ENCODE measurements around the gene MMP3.

Gene MMP3

GRCh38 chr11:102793677-102794290, 49.6 kb downstream of the MMP3 start:
- no peak overlapping the region for H3K4me2 ChIP-seq (ENCODE audit: low read depth, low read length, poor library complexity, severe bottlenecking)
- no peak overlapping the region for H3K4me3 ChIP-seq (ENCODE audit: insufficient read depth, low read length, poor library complexity, severe bottlenecking)
- no peak overlapping the region for H2AFZ ChIP-seq (ENCODE audit: low read depth, low read length, severe bottlenecking)

GRCh38 chr11:102792604-102793003, 50.8 kb downstream of the MMP3 start:
- H3K27ac ChIP-seq (ENCODE audit: low read depth, low read length): no peak overlapping the region
- no peaks in the 10 kb centered on the region for H4K20me1 ChIP-seq (ENCODE audit: low read depth, low read length)
- no peak overlapping the region for H3K4me2 ChIP-seq (ENCODE audit: low read depth, low read length, poor library complexity, severe bottlenecking)
- no peaks in the 10 kb centered on the region for H3K36me3 ChIP-seq (ENCODE audit: low read length)
- H3K79me2 ChIP-seq (ENCODE audit: insufficient read depth, low read length): no peaks in the 10 kb centered on the region
- H3K9ac ChIP-seq (ENCODE audit: low read length): no peak overlapping the region
- no peaks in the 10 kb centered on the region for H3F3A ChIP-seq (ENCODE audit: insufficient read depth)
- H3K4me3 ChIP-seq (ENCODE audit: insufficient read depth, low read length, poor library complexity, severe bottlenecking): no peak overlapping the region
- no peak overlapping the region for H2AFZ ChIP-seq (ENCODE audit: low read depth, low read length, severe bottlenecking)
- H3K9me2 ChIP-seq (replicated peaks; ENCODE audit: insufficient read depth, low read length): no peaks in the 10 kb centered on the region
- no peaks in the 10 kb centered on the region for H3K9me3 ChIP-seq (ENCODE audit: insufficient read depth, low read length)
- no peaks in the 10 kb centered on the region for H3K27me3 ChIP-seq (ENCODE audit: low read length)
- TF ChIP-seq EZH2phosphoT487 (conservative IDR thresholded peaks at IDR 0.05; ENCODE audit: low read length) (no peak), CTCF (IDR thresholded peaks at IDR 0.05; ENCODE audit: insufficient read depth, low read length, poor library complexity, severe bottlenecking) (no peak)

More at GRCh38 chr11:102793677-102794290, 49.6 kb downstream of the MMP3 start:
- TF ChIP-seq CTCF (IDR thresholded peaks at IDR 0.05; ENCODE audit: insufficient read depth, low read length, poor library complexity, severe bottlenecking): no peak
- no peak for TF ChIP-seq EZH2phosphoT487 (conservative IDR thresholded peaks at IDR 0.05; ENCODE audit: low read length)
- no peaks in the 10 kb centered on the region for H3F3A ChIP-seq (ENCODE audit: insufficient read depth)
- H4K20me1 ChIP-seq (ENCODE audit: low read depth, low read length): no peaks in the 10 kb centered on the region
- no peaks in the 10 kb centered on the region for H3K79me2 ChIP-seq (ENCODE audit: insufficient read depth, low read length)
- no peaks in the 10 kb centered on the region for H3K9me2 ChIP-seq (replicated peaks; ENCODE audit: insufficient read depth, low read length)
- no peaks in the 10 kb centered on the region for H3K9me3 ChIP-seq (ENCODE audit: insufficient read depth, low read length)
- H3K27me3 ChIP-seq (ENCODE audit: low read length): no peaks in the 10 kb centered on the region
- no peaks in the 10 kb centered on the region for H3K36me3 ChIP-seq (ENCODE audit: low read length)
- no peak overlapping the region for H3K27ac ChIP-seq (ENCODE audit: low read depth, low read length)
- no peak overlapping the region for H3K9ac ChIP-seq (ENCODE audit: low read length)

GRCh38 chr11:102791271-102792036, 52.0 kb downstream of the MMP3 start:
- H3K4me3 ChIP-seq (ENCODE audit: insufficient read depth, low read length, poor library complexity, severe bottlenecking): no peak overlapping the region
- no peaks in the 10 kb centered on the region for H3K9me2 ChIP-seq (replicated peaks; ENCODE audit: insufficient read depth, low read length)
- H3K9me3 ChIP-seq (ENCODE audit: insufficient read depth, low read length): no peaks in the 10 kb centered on the region
- no peaks in the 10 kb centered on the region for H3F3A ChIP-seq (ENCODE audit: insufficient read depth)
- no peak overlapping the region for H3K27ac ChIP-seq (ENCODE audit: low read depth, low read length)
- no peak overlapping the region for H2AFZ ChIP-seq (ENCODE audit: low read depth, low read length, severe bottlenecking)
- no peak overlapping the region for H3K4me2 ChIP-seq (ENCODE audit: low read depth, low read length, poor library complexity, severe bottlenecking)
- no peaks in the 10 kb centered on the region for H4K20me1 ChIP-seq (ENCODE audit: low read depth, low read length)
- H3K27me3 ChIP-seq (ENCODE audit: low read length): no peaks in the 10 kb centered on the region
- H3K36me3 ChIP-seq (ENCODE audit: low read length): no peaks in the 10 kb centered on the region
- no peaks in the 10 kb centered on the region for H3K79me2 ChIP-seq (ENCODE audit: insufficient read depth, low read length)
- TF ChIP-seq EZH2phosphoT487 (conservative IDR thresholded peaks at IDR 0.05; ENCODE audit: low read length) (no peak), CTCF (IDR thresholded peaks at IDR 0.05; ENCODE audit: insufficient read depth, low read length, poor library complexity, severe bottlenecking) (no peak)
- H3K9ac ChIP-seq (ENCODE audit: low read length): no peak overlapping the region

Data from SU-DHL-6 (cell line).